H1 (cell line): ENCODE data around the gene TTC33. TPM values are rescaled to one million over a fixed set of nuclear protein-coding genes. Genes with fewer than 3 reads are reported as not detected.

Experiments used
- CTCF ChIA-PET: fragments of 300-600 bp; sonication (Branson Sonifier 250); formaldehyde crosslinking; loops from one replicate; lab custom pipeline; 2021; ENCODE audit not compliant: partially characterized antibody; lab: Charles Lee
- POLR2A ChIA-PET: fragments of 300-600 bp; sonication (Branson Sonifier 250); formaldehyde crosslinking; loops from one replicate; lab custom pipeline; 2021; ENCODE audit warnings: inconsistent platforms; ENCODE audit not compliant: partially characterized antibody; lab: Charles Lee
- DNase-seq, 2 experiments: peaks; one replicate each; pipeline versions ENCODE4 v3.0.0 to v3.0.0-alpha.2; 2010 to 2022; ENCODE audit warnings: low spot score in 2 of 2, low read depth in 1 of 2, mixed read lengths in 1 of 2
- FAIRE-seq: peaks from 2 replicates; lab custom pipeline; 2011; peaks lifted over from hg19 to GRCh38; lab: Jason Lieb, UNC
- H2AFZ ChIP-seq: 2 replicates; pipeline ENCODE4 v1.8.1; 2012; ENCODE audit warnings: low read length, inconsistent platforms
- H2AK5ac ChIP-seq: 2 replicates; pipeline ENCODE4 v1.6.1; 2013; ENCODE audit warnings: low read depth, low read length
- H2BK120ac ChIP-seq: replicated peaks from 2 replicates; pipeline ENCODE3; 2013; ENCODE audit warnings: low read depth, low read length, inconsistent platforms
- H2BK12ac ChIP-seq: 2 replicates; pipeline ENCODE4 v1.6.1; 2013; ENCODE audit warnings: low read depth, low read length
- H2BK15ac ChIP-seq: 2 replicates; pipeline ENCODE4 v1.6.1; 2013; ENCODE audit warnings: low read length
- H2BK20ac ChIP-seq: 2 replicates; pipeline ENCODE4 v1.6.1; 2013; ENCODE audit warnings: low read length
- H2BK5ac ChIP-seq: 2 replicates; pipeline ENCODE4 v1.6.1; 2013; ENCODE audit warnings: low read depth, low read length
- H3K14ac ChIP-seq: 2 replicates; pipeline ENCODE4 v1.6.1; 2013; ENCODE audit warnings: inconsistent platforms; ENCODE audit not compliant: insufficient read length
- H3K18ac ChIP-seq: 2 replicates; pipeline ENCODE4 v1.6.1; 2013; ENCODE audit warnings: low read length; ENCODE audit errors: extremely low read depth
- H3K23ac ChIP-seq: 2 replicates; pipeline ENCODE4 v1.6.1; 2013; ENCODE audit warnings: inconsistent platforms; ENCODE audit not compliant: insufficient read length
- H3K23me2 ChIP-seq: 2 replicates; pipeline ENCODE4 v1.6.1; 2013; ENCODE audit warnings: low read depth, low read length
- H3K27ac ChIP-seq: 2 replicates; pipeline ENCODE4 v1.6.1; 2011; ENCODE audit warnings: low read depth, low read length, inconsistent platforms
- H3K27me3 ChIP-seq, 4 experiments: replicated peaks in 1 of 4; 1 replicate in 1 of 4; 2 replicates in 3 of 4; pipeline versions ENCODE4 v1.6.1 to v1.8.1; 2011 to 2013; ENCODE audit warnings: low read length in 3 of 4, mild to moderate bottlenecking in 3 of 4, inconsistent platforms in 2 of 4, mixed read lengths in 2 of 4, moderate library complexity in 1 of 4; ENCODE audit not compliant: control insufficient read depth in 3 of 4, insufficient read depth in 3 of 4; ENCODE audit errors: extremely low read depth in 1 of 4
- H3K36me3 ChIP-seq, 4 experiments: 2 replicates each; pipeline versions ENCODE4 v1.6.1 to v1.8.1; 2011 to 2013; ENCODE audit warnings: mild to moderate bottlenecking in 4 of 4, low read length in 3 of 4, moderate library complexity in 2 of 4, control low read depth in 1 of 4, inconsistent platforms in 1 of 4; ENCODE audit not compliant: insufficient read depth in 4 of 4, control insufficient read depth in 2 of 4
- H3K4ac ChIP-seq: replicated peaks from 2 replicates; pipeline ENCODE3; 2013; ENCODE audit warnings: low read length, low read depth, mixed read lengths, inconsistent platforms; ENCODE audit not compliant: insufficient read length
- H3K4me1 ChIP-seq, 4 experiments: replicated peaks in 1 of 4; 1 replicate in 1 of 4; 2 replicates in 3 of 4; pipeline versions ENCODE4 v1.6.1 to v1.8.1; 2011 to 2013; ENCODE audit warnings: low read length in 3 of 4, inconsistent platforms in 2 of 4, mixed read lengths in 1 of 4; ENCODE audit not compliant: insufficient read depth in 4 of 4, control insufficient read depth in 3 of 4
- H3K4me2 ChIP-seq, 2 experiments: 2 replicates each; pipeline versions ENCODE4 v1.6.1 to v1.8.1; 2011 to 2013; ENCODE audit warnings: low read depth in 2 of 2, low read length in 2 of 2, control low read depth in 1 of 2, inconsistent platforms in 1 of 2, mild to moderate bottlenecking in 1 of 2; ENCODE audit not compliant: insufficient read depth in 1 of 2
- H3K4me3 ChIP-seq, 4 experiments: fragments of 200-600, 300-600 bp in 1 of 4; sonication (generic), shearing (Covaris generic), sonication (Bioruptor Twin) in 1 of 4; 2 replicates each; pipeline versions ENCODE4 v1.5.1 to v1.8.1; 2011 to 2016; ENCODE audit warnings: low read length in 4 of 4, low read depth in 3 of 4, control low read depth in 2 of 4, inconsistent platforms in 2 of 4, mild to moderate bottlenecking in 2 of 4, mixed read lengths in 1 of 4, moderate library complexity in 1 of 4; ENCODE audit not compliant: insufficient read depth in 2 of 4; ENCODE audit errors: extremely low read depth in 1 of 4
- H3K56ac ChIP-seq: replicated peaks from 2 replicates; pipeline ENCODE3; 2013; ENCODE audit warnings: low read depth, mild to moderate bottlenecking, mixed read lengths, low read length, inconsistent platforms; ENCODE audit not compliant: insufficient read length
- H3K79me1 ChIP-seq: 2 replicates; pipeline ENCODE4 v1.6.1; 2013; ENCODE audit warnings: low read depth, low read length, control low read depth
- H3K79me2 ChIP-seq, 2 experiments: 2 replicates each; pipeline versions ENCODE4 v1.6.1 to v1.8.1; 2012 to 2013; ENCODE audit warnings: low read length in 2 of 2, mild to moderate bottlenecking in 2 of 2, inconsistent platforms in 1 of 2; ENCODE audit not compliant: insufficient read depth in 2 of 2, control insufficient read depth in 1 of 2
- H3K9ac ChIP-seq, 4 experiments: replicated peaks in 1 of 4; 1 replicate in 1 of 4; 2 replicates in 3 of 4; pipeline versions ENCODE4 v1.6.1 to v1.8.1; 2011 to 2013; ENCODE audit warnings: low read depth in 3 of 4, low read length in 3 of 4, control low read depth in 2 of 4, mild to moderate bottlenecking in 2 of 4, moderate library complexity in 2 of 4, inconsistent platforms in 1 of 4; ENCODE audit errors: extremely low read depth in 1 of 4
- H3K9me3 ChIP-seq, 2 experiments: 2 replicates each; pipeline versions ENCODE4 v1.6.1 to v1.8.1; 2012 to 2013; ENCODE audit warnings: mild to moderate bottlenecking in 2 of 2, moderate library complexity in 2 of 2, control low read depth in 1 of 2, inconsistent platforms in 1 of 2, low read depth in 1 of 2, low read length in 1 of 2, mixed read lengths in 1 of 2; ENCODE audit not compliant: insufficient read depth in 2 of 2
- H4K20me1 ChIP-seq, 2 experiments: replicated peaks in 1 of 2; 2 replicates each; pipeline versions ENCODE3 to v1.8.1; 2011 to 2013; ENCODE audit warnings: inconsistent platforms in 2 of 2, low read length in 2 of 2, mild to moderate bottlenecking in 1 of 2; ENCODE audit not compliant: insufficient read depth in 2 of 2, control insufficient read depth in 1 of 2
- H4K5ac ChIP-seq: 2 replicates; pipeline ENCODE4 v1.6.1; 2013; ENCODE audit warnings: low read length, low read depth, mixed read lengths, inconsistent platforms; ENCODE audit not compliant: insufficient read length
- H4K8ac ChIP-seq: 2 replicates; pipeline ENCODE4 v1.8.0; 2013; ENCODE audit warnings: mild to moderate bottlenecking, moderate library complexity, low read length, inconsistent platforms; ENCODE audit not compliant: insufficient read depth; ENCODE audit errors: extremely low read depth
- H4K91ac ChIP-seq: replicated peaks from 2 replicates; pipeline ENCODE3; 2013; ENCODE audit warnings: low read length, mixed read lengths, inconsistent platforms; ENCODE audit not compliant: insufficient read length
- BACH1 ChIP-seq: IDR thresholded peaks from 2 replicates; pipeline ENCODE4 v1.6.1; 2012; ENCODE audit warnings: low read length, improper control_type of control experiment
- BCL11A ChIP-seq, 2 experiments: IDR thresholded peaks; one replicate each; pipeline ENCODE4 v1.6.1; 2011; ENCODE audit warnings: low read depth in 2 of 2, low read length in 2 of 2, mild to moderate bottlenecking in 2 of 2
- BRCA1 ChIP-seq: IDR thresholded peaks from 2 replicates; pipeline ENCODE4 v1.6.1; 2012; ENCODE audit warnings: low read depth, low read length, improper control_type of control experiment
- CBX5 ChIP-seq: fragments of 300-800, 300-1000 bp; sonication (generic); IDR thresholded peaks from 2 replicates; pipeline ENCODE4 v1.7.1; 2016; ENCODE audit warnings: antibody characterized with exemption, low read length, low read depth
- EZH2 ChIP-seq: fragments of 200-600 bp; sonication (generic); IDR thresholded peaks from 2 replicates; pipeline ENCODE4 v1.7.1; 2012; ENCODE audit warnings: low read depth, mild to moderate bottlenecking, moderate library complexity, low read length, inconsistent platforms; ENCODE audit not compliant: severe bottlenecking
- JUND ChIP-seq: IDR thresholded peaks from 2 replicates; pipeline ENCODE4 v1.6.1; 2011; ENCODE audit warnings: mild to moderate bottlenecking, improper control_type of control experiment, low read length
- NRF1 ChIP-seq: IDR thresholded peaks from 2 replicates; pipeline ENCODE4 v1.6.1; 2011; ENCODE audit warnings: mild to moderate bottlenecking, low read depth, low read length, improper control_type of control experiment
- POU5F1 ChIP-seq: IDR thresholded peaks from 2 replicates; pipeline ENCODE4 v1.6.1; 2011; ENCODE audit warnings: low read depth, mild to moderate bottlenecking, low read length, moderate library complexity
- SAP30 ChIP-seq: fragments of 300-600 bp; sonication (generic); IDR thresholded peaks from 2 replicates; pipeline ENCODE4 v1.7.1; 2012; ENCODE audit warnings: low read length, moderate library complexity, mild to moderate bottlenecking, inconsistent platforms; ENCODE audit not compliant: insufficient read depth, insufficient replicate concordance
- SIRT6 ChIP-seq: IDR thresholded peaks from one replicate; pipeline ENCODE4 v1.7.1; 2012; ENCODE audit warnings: low read length, inconsistent platforms
- ZNF274 ChIP-seq: IDR thresholded peaks from 2 replicates; pipeline ENCODE4 v1.7.0; 2012; ENCODE audit warnings: low read length, borderline replicate concordance; ENCODE audit errors: extremely low read depth
- WGBS, 2 experiments: shearing (Covaris generic) in 1 of 2; methylation state at CpG; one replicate each; pipeline versions ENCODE4 v1.1.6 to v1.1.7; 2013 to 2015; ENCODE audit warnings: low lambda C conversion rate in 2 of 2, mixed read lengths in 2 of 2, inconsistent platforms in 1 of 2, low coverage in 1 of 2, missing lambda C conversion rate in 1 of 2; ENCODE audit not compliant: insufficient replicate concordance in 2 of 2, insufficient coverage in 1 of 2, insufficient read length in 1 of 2; ENCODE audit errors: extremely low coverage in 1 of 2, missing lambda C conversion rate in 1 of 2; 5-methylcytosine and 5-hydroxymethylcytosine counted together
- polyA plus RNA-seq, 7 experiments: library from polyadenylated mRNA; depleted of rRNA in 3 of 7; stranded (reverse) in 5 of 7; unstranded in 2 of 7; fragments of >200 nt in 5 of 7; fragments of 200-250 nt in 2 of 7; gene quantifications; 1 replicate in 5 of 7; 2 replicates in 1 of 7; 4 replicates in 1 of 7; pipeline versions ENCODE4 v1.2.1 to v1.2.3, GENCODE V29; 2011 to 2013; ENCODE audit warnings: missing spikeins in 2 of 7, mixed read lengths in 2 of 7
- total RNA-seq: library from RNA; stranded (reverse); fragmentation: NEBNext Ultra II Directional; extraction: Animal tissue kit (Norgen Biotek cat#: 25700); gene quantifications from 2 replicates; pipeline ENCODE4 v1.2.1, GENCODE V29; 2021

Gene TTC33
- total and polyA plus RNA-seq, 2 of the 8 experiments (the other 6 are each of a cell fraction or from before 2014, with no cell fraction given) = 1.2 to 12.6 TPM

DNA sequence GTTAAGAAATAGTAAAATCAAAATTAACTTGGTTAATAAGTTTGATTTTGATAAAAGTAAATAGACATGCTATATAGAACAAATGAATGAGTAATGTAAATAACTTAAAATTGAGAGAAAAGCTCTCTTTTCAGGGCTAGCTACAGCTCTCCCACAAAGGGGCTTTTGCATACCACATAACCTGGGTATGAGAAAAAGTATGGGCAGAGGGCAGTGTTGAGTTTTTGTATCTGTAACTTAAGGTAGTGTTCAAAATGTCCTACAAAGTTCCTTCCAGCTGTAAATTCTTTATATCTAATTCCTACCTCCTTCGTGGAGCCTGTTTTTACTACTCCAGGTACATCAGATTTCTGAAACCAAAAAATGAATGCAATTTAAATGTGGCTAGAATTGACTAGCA lies 18.9 kb upstream of the TTC33 start:
- POLR2A ChIA-PET = interaction anchor here (1.1 to 1.5 kb wide), 3 partner anchors 9 to 55 kb away, joined by 3 to 4 read pairs (median 3); no protein-coding TSS in a partner anchor
- H3K18ac ChIP-seq = no peak overlapping the region

More for the DNA sequence above, 18.9 kb upstream of the TTC33 start:
- no peak overlapping the region for H2BK15ac ChIP-seq
- H3K4me1 ChIP-seq = no peaks in the 10 kb centered on the region
- no peak overlapping the region for H3K4ac ChIP-seq
- H4K20me1 ChIP-seq = peaks cover 0 to 2% of the 10 kb centered on the region in 2 experiments
- H3K56ac ChIP-seq = no peak overlapping the region
- no peak overlapping the region for H2BK5ac ChIP-seq
- H2BK12ac ChIP-seq = no peak overlapping the region
- no peak overlapping the region for H2BK20ac ChIP-seq
- no peak overlapping the region for H3K4me3 ChIP-seq
- H3K27ac ChIP-seq = no peak overlapping the region
- FAIRE-seq (no peak), DNase-seq (no peak)
- TF ChIP-seq SIRT6 = no peak
- TF ChIP-seq SAP30 = no peak
- TF ChIP-seq CBX5 = no peak
- no peak for TF ChIP-seq BCL11A (IDR thresholded peaks at IDR 0.05; ENCODE audit: low read depth in 2 of 2, low read length in 2 of 2)
- TF ChIP-seq POU5F1 = no peak
- TF ChIP-seq JUND = no peak
- no peak for TF ChIP-seq EZH2
- no peak for TF ChIP-seq BRCA1
- TF ChIP-seq BACH1 = no peak
- no peak for TF ChIP-seq NRF1
- TF ChIP-seq ZNF274 = no peak
- no peak overlapping the region for H4K8ac ChIP-seq
- H3K9me3 ChIP-seq = no peaks in the 10 kb centered on the region
- no peak overlapping the region for H2AK5ac ChIP-seq
- 90% methylated on average over 1 of the region's 1 CpG; no CpG with 5 or more reads in 1 of the 2 experiments for WGBS, 2 experiments
- no peak overlapping the region for H2AFZ ChIP-seq
- H3K79me2 ChIP-seq = peaks cover 0 to 15% of the 10 kb centered on the region in 2 experiments; a peak in 2 of 4 replicates
- H3K14ac ChIP-seq = no peak overlapping the region
- CTCF ChIA-PET = interaction anchor here (1.0 to 1.1 kb wide), 3 partner anchors 10 to 14 kb away, joined by 3 to 4 read pairs (median 3); no protein-coding TSS in a partner anchor
- no peak overlapping the region for H3K4me2 ChIP-seq
- no peaks in the 10 kb centered on the region for H3K23me2 ChIP-seq
- H3K9ac ChIP-seq = no peak overlapping the region
- H3K27me3 ChIP-seq = no peaks in the 10 kb centered on the region
- no peak overlapping the region for H2BK120ac ChIP-seq
- H4K5ac ChIP-seq = no peak overlapping the region
- no peaks in the 10 kb centered on the region; the same call in 1 of the 2 replicates for H3K79me1 ChIP-seq
- peaks cover 6 to 36% (median 12%) of the 10 kb centered on the region in 4 experiments; a peak in 6 of 8 replicates for H3K36me3 ChIP-seq
- no peak overlapping the region for H4K91ac ChIP-seq
- no peak overlapping the region for H3K23ac ChIP-seq
